ENCODE results near the gene PTCD2.

The PTCD2 gene

GRCh38 chr5:72417333-72418062, 97.3 kb downstream of the PTCD2 start:
- no peak for DNase-seq
